IMR-90 (cell line): ENCODE results near the gene LUC7L2. TPM values are rescaled to one million over a fixed set of nuclear protein-coding genes. Genes with fewer than 3 reads are reported as not detected.

ENCODE experiments used
- ATAC-seq: fragments of 200-7000 bp; cut with Tn5 transposase; 2 replicates; pipeline ENCODE4 v1.9.1; 2020; ENCODE audit warnings: low read depth, mild to moderate bottlenecking, moderate library complexity
- BruUV-seq: library from RNA; stranded (reverse); fragments of 400-500 nt; replicated peaks from 2 replicates; lab custom pipeline; 2021; lab: Mats Ljungman, UMichigan
- CTCF ChIA-PET: fragments of 300-600 bp; formaldehyde crosslinking; extraction: SDS; loops from one replicate; lab custom pipeline; 2021; ENCODE audit warnings: antibody characterized with exemption; lab: Yijun Ruan, JAX
- POLR2A ChIA-PET: fragments of 300-600 bp; sonication (Branson Sonifier 250); formaldehyde crosslinking; loops from one replicate; lab custom pipeline; 2022; ENCODE audit warnings: antibody characterized with exemption; ENCODE audit not compliant: unreplicated experiment; lab: Charles Lee
- DNase-seq: peaks from one replicate; pipeline ENCODE4 v3.0.0; 2013
- H2AFZ ChIP-seq: replicated peaks from 2 replicates; pipeline ENCODE3; 2013; ENCODE audit warnings: low read length, mild to moderate bottlenecking; ENCODE audit not compliant: poor library complexity
- H2AK5ac ChIP-seq: 2 replicates; pipeline ENCODE4 v1.6.1; 2013; ENCODE audit warnings: low read depth, low read length, inconsistent platforms
- H2AK9ac ChIP-seq: replicated peaks from 2 replicates; pipeline ENCODE3; 2013; ENCODE audit warnings: mild to moderate bottlenecking, low read depth, low read length, moderate library complexity; ENCODE audit not compliant: poor library complexity
- H2BK120ac ChIP-seq: 2 replicates; pipeline ENCODE4 v1.6.1; 2013; ENCODE audit warnings: low read depth, low read length, inconsistent platforms
- H2BK15ac ChIP-seq: 3 replicates; pipeline ENCODE4 v1.6.1; 2013; ENCODE audit warnings: low read depth, low read length, inconsistent platforms
- H2BK20ac ChIP-seq: 2 replicates; pipeline ENCODE4 v1.6.1; 2013; ENCODE audit warnings: low read depth, mild to moderate bottlenecking, inconsistent platforms, low read length, moderate library complexity
- H2BK5ac ChIP-seq: 2 replicates; pipeline ENCODE4 v1.6.1; 2013; ENCODE audit warnings: mild to moderate bottlenecking, low read depth, low read length, inconsistent platforms; ENCODE audit not compliant: poor library complexity, severe bottlenecking
- H3K14ac ChIP-seq: replicated peaks from 2 replicates; pipeline ENCODE4 v1.6.1; 2013; ENCODE audit warnings: low read depth, low read length, inconsistent platforms
- H3K18ac ChIP-seq: 2 replicates; pipeline ENCODE4 v1.6.1; 2013; ENCODE audit warnings: low read depth, low read length, control low read depth
- H3K23ac ChIP-seq: 2 replicates; pipeline ENCODE4 v1.6.1; 2013; ENCODE audit warnings: low read depth, low read length, inconsistent platforms
- H3K27ac ChIP-seq: 2 replicates; pipeline ENCODE4 v1.5.1; 2013; ENCODE audit warnings: mild to moderate bottlenecking, control low read depth, low read length; ENCODE audit not compliant: insufficient read depth
- H3K27me3 ChIP-seq: 2 replicates; pipeline ENCODE4 v1.6.1; 2013; ENCODE audit warnings: low read length; ENCODE audit not compliant: control insufficient read depth, insufficient read depth
- H3K36me3 ChIP-seq: 2 replicates; pipeline ENCODE4 v1.6.1; 2013; ENCODE audit warnings: low read length, mixed read lengths; ENCODE audit not compliant: control insufficient read depth, insufficient read depth
- H3K4ac ChIP-seq: 2 replicates; pipeline ENCODE4 v1.6.1; 2013; ENCODE audit warnings: low read depth, low read length, inconsistent platforms
- H3K4me1 ChIP-seq: 2 replicates; pipeline ENCODE4 v1.6.1; 2013; ENCODE audit warnings: low read length, mixed read lengths; ENCODE audit not compliant: control insufficient read depth, insufficient read depth
- H3K4me2 ChIP-seq: 2 replicates; pipeline ENCODE4 v1.6.1; 2013; ENCODE audit warnings: low read depth, mild to moderate bottlenecking, control low read depth, low read length, moderate library complexity
- H3K4me3 ChIP-seq: 2 replicates; pipeline ENCODE4 v1.5.1; 2013; ENCODE audit warnings: low read depth, mild to moderate bottlenecking, control low read depth, low read length, moderate library complexity; ENCODE audit not compliant: insufficient read depth
- H3K56ac ChIP-seq: 2 replicates; pipeline ENCODE4 v1.6.1; 2013; ENCODE audit warnings: low read length, inconsistent platforms; ENCODE audit not compliant: insufficient read depth; ENCODE audit errors: extremely low read depth
- H3K79me1 ChIP-seq, 2 experiments: 2 replicates each; pipeline ENCODE4 v1.6.1; 2013; ENCODE audit warnings: low read length in 2 of 2, inconsistent platforms in 1 of 2, low read depth in 1 of 2
- H3K9ac ChIP-seq: 2 replicates; pipeline ENCODE4 v1.6.1; 2013; ENCODE audit warnings: low read depth, low read length, control low read depth
- H3K9me1 ChIP-seq: 2 replicates; pipeline ENCODE4 v1.6.1; 2013; ENCODE audit warnings: low read length, inconsistent platforms; ENCODE audit not compliant: insufficient read depth
- H3K9me3 ChIP-seq: 2 replicates; pipeline ENCODE4 v1.6.1; 2013; ENCODE audit warnings: low read length; ENCODE audit not compliant: control insufficient read depth, insufficient read depth
- H4K20me1 ChIP-seq: 2 replicates; pipeline ENCODE4 v1.6.1; 2013; ENCODE audit warnings: low read length, inconsistent platforms; ENCODE audit not compliant: insufficient read depth
- H4K5ac ChIP-seq: 2 replicates; pipeline ENCODE4 v1.6.1; 2013; ENCODE audit warnings: mild to moderate bottlenecking, low read depth, low read length, control low read depth
- H4K8ac ChIP-seq, 2 experiments: 2 replicates each; pipeline ENCODE4 v1.6.1; 2013; ENCODE audit warnings: low read depth in 2 of 2, low read length in 2 of 2, control low read depth in 1 of 2, inconsistent platforms in 1 of 2
- H4K91ac ChIP-seq: 2 replicates; pipeline ENCODE4 v1.6.1; 2013; ENCODE audit warnings: low read depth, low read length, inconsistent platforms; ENCODE audit not compliant: insufficient read depth
- BHLHE40 ChIP-seq: fragments of 150-350 bp; IDR thresholded peaks from 2 replicates; pipeline ENCODE4 v1.6.1; 2016; ENCODE audit warnings: mild to moderate bottlenecking, low read depth, low read length
- CEBPB ChIP-seq: IDR thresholded peaks from 2 replicates; pipeline ENCODE4 v1.6.1; 2012; ENCODE audit warnings: low read depth, low read length, improper control_type of control experiment
- CHD1 ChIP-seq: IDR thresholded peaks from 2 replicates; pipeline ENCODE4 v1.6.1; 2012; ENCODE audit warnings: low read depth, low read length, improper control_type of control experiment
- CTCF ChIP-seq: conservative IDR thresholded peaks from 2 replicates; pipeline ENCODE4 v1.5.1; 2012; ENCODE audit warnings: mild to moderate bottlenecking, low read depth, low read length, improper control_type of control experiment
- FOS ChIP-seq: fragments of 150-350 bp; IDR thresholded peaks from 2 replicates; pipeline ENCODE4 v1.6.1; 2016; ENCODE audit warnings: low read depth, low read length
- MAFK ChIP-seq: IDR thresholded peaks from 2 replicates; pipeline ENCODE4 v1.6.1; 2012; ENCODE audit warnings: low read depth, low read length, improper control_type of control experiment
- NFE2L2 ChIP-seq: fragments of 150-350 bp; IDR thresholded peaks from 2 replicates; pipeline ENCODE4 v1.6.1; 2016; ENCODE audit warnings: low read depth, mild to moderate bottlenecking, low read length
- RAD21 ChIP-seq: IDR thresholded peaks from 2 replicates; pipeline ENCODE4 v1.6.1; 2012; ENCODE audit warnings: low read length, improper control_type of control experiment
- RCOR1 ChIP-seq: IDR thresholded peaks from 2 replicates; pipeline ENCODE4 v1.6.1; 2012; ENCODE audit warnings: mild to moderate bottlenecking, low read length, improper control_type of control experiment; ENCODE audit not compliant: insufficient replicate concordance
- RFX5 ChIP-seq: IDR thresholded peaks from 2 replicates; pipeline ENCODE4 v1.8.0; 2012; ENCODE audit warnings: low read depth, mild to moderate bottlenecking, low read length, moderate library complexity
- SMC3 ChIP-seq: fragments of 150-350 bp; IDR thresholded peaks from 2 replicates; pipeline ENCODE4 v1.6.1; 2016; ENCODE audit warnings: low read depth, mild to moderate bottlenecking, antibody characterized with exemption, low read length, moderate library complexity
- USF2 ChIP-seq: fragments of 150-350 bp; IDR thresholded peaks from 2 replicates; pipeline ENCODE4 v1.6.1; 2017; ENCODE audit warnings: mild to moderate bottlenecking, antibody characterized with exemption, low read length, low read depth
- whole genome bisulfite sequencing, 2 experiments: methylation state at CpG; one replicate each; pipeline versions ENCODE4 v1.1.5 to v1.1.7; 2013; ENCODE audit warnings: missing lambda C conversion rate in 2 of 2; ENCODE audit not compliant: insufficient read length in 1 of 2; ENCODE audit errors: extremely low coverage in 2 of 2; 5-methylcytosine and 5-hydroxymethylcytosine counted together
- dilution Hi-C: fragments of 300-500 bp; cut with HindIII; formaldehyde crosslinking; loops from one replicate; pipeline ENCODE4 v1.14.3; 2018; ENCODE audit warnings: low sequenced_read_pairs; ENCODE audit not compliant: unreplicated experiment
- in situ Hi-C: fragments of 300-500 bp; cut with MboI; formaldehyde crosslinking; loops from 3 replicates; pipeline ENCODE4 v1.14.3; 2019; ENCODE audit warnings: low sequenced_read_pairs, inconsistent platforms, mixed read lengths
- intact Hi-C: fragments of 100-400 bp; cut with micrococcal nuclease; formaldehyde crosslinking; loops from 2 replicates; pipeline ENCODE4 v1.10.0; 2022
- polyA plus RNA-seq, 3 experiments: library from polyadenylated mRNA; depleted of rRNA; stranded (reverse); fragments of >200 nt; gene quantifications; 2 replicates each; pipeline ENCODE4 v1.2.3, GENCODE V29; 2012; ENCODE audit warnings: low replicate concordance in 1 of 3
- total RNA-seq: library from RNA; depleted of rRNA; stranded (reverse); fragments of >200 nt; gene quantifications from 2 replicates; pipeline ENCODE4 v1.2.3, GENCODE V29; 2012

The LUC7L2 gene
- total and polyA plus RNA-seq, 2 of the 4 experiments (the other 2 are of a cell fraction): 14.9 to 31.8 TPM

- dilution Hi-C loops: no loop called here
- Histone ChIP-seq H2BK15ac (no peak overlapping the region), H3K4ac (no peak overlapping the region), H2BK120ac (no peak overlapping the region), H3K4me2 (no peak overlapping the region), H4K8ac (no peak overlapping the region), H2AK9ac (no peak overlapping the region), H4K20me1 (no peaks in the 10 kb centered on the region), H4K5ac (no peak overlapping the region), H3K14ac (no peak overlapping the region), H2BK20ac (no peak overlapping the region), H3K36me3 (no peaks in the 10 kb centered on the region), H3K4me1 (no peaks in the 10 kb centered on the region), H2BK5ac (no peak overlapping the region), H2AK5ac (no peak overlapping the region), H2AFZ (no peak overlapping the region), H3K23ac (no peak overlapping the region), H3K27me3 (no peaks in the 10 kb centered on the region), H3K27ac (no peak overlapping the region), H3K18ac (no peak overlapping the region), H3K9me3 (no peaks in the 10 kb centered on the region), H3K4me3 (no peak overlapping the region), H3K79me1 (no peaks in the 10 kb centered on the region), H3K56ac (no peak overlapping the region), H4K91ac (no peak overlapping the region), H3K9me1 (no peaks in the 10 kb centered on the region), H3K9ac (no peak overlapping the region)
- DNase-seq: no peak
- ChIA-PET CTCF (no interaction called here), POLR2A (no interaction called here)
- intact Hi-C loops: no loop called here
- in situ Hi-C loops: no loop called here
- BruUV-seq: no TSS peak
- WGBS, 2 experiments: no CpG with 5 or more reads among the region's 4 CpGs
- no peak for ATAC-seq
- TF ChIP-seq USF2 (no peak), RFX5 (no peak), CEBPB (no peak), RCOR1 (no peak), SMC3 (no peak), BHLHE40 (no peak), NFE2L2 (no peak), MAFK (no peak), FOS (no peak), RAD21 (no peak), CTCF (no peak), CHD1 (no peak)
Measured at GRCh38 chr7:139334399-139335150, 25.1 kb upstream of the LUC7L2 start.
